HG03196 (cell line): ENCODE results near the gene HOXB8.

Experiments used
- ATAC-seq: cut with Tn5 transposase; IDR thresholded peaks from one replicate; pipeline ENCODE4 v1.9.1; 2021; ENCODE audit not compliant: unreplicated experiment

Gene HOXB8

GRCh38 chr17:48596735-48597527 lies 18.2 kb downstream of the HOXB8 start:
- ATAC-seq: no peak

GRCh38 chr17:48596000-48596734 lies 18.9 kb downstream of the HOXB8 start:
- ATAC-seq: no peak

- no peak for ATAC-seq
Measured at GRCh38 chr17:48595278-48595999, 19.7 kb downstream of the HOXB8 start.

GRCh38 chr17:48594538-48595277 lies 20.4 kb downstream of the HOXB8 start:
- ATAC-seq: no peak

GRCh38 chr17:48593840-48594537 lies 21.1 kb downstream of the HOXB8 start:
- peak; percentile 40 for ATAC-seq

- ATAC-seq: no peak
Measured at GRCh38 chr17:48593126-48593829, 21.8 kb downstream of the HOXB8 start, which contains the start of gene HOXB5. Gene HOXB5 (minus strand): TSS chr17:48593779. CDS start chr17:48593682, 97 bp downstream.

- ATAC-seq: no peak
Measured at GRCh38 chr17:48592577-48592976, 22.5 kb downstream of the HOXB8 start.

GRCh38 chr17:48592057-48592514 lies 23.0 kb downstream of the HOXB8 start:
- no peak for ATAC-seq

- no peak for ATAC-seq
Measured at GRCh38 chr17:48591255-48592056, 23.6 kb downstream of the HOXB8 start.

GRCh38 chr17:48590607-48591161 lies 24.4 kb downstream of the HOXB8 start:
- no peak for ATAC-seq

GRCh38 chr17:48589831-48590606 lies 25.1 kb downstream of the HOXB8 start, which contains the start of gene HOXB3:
Gene HOXB3 (minus strand): TSS chr17:48590241. CDS start chr17:48552474, 37,767 bp downstream.
- no peak for ATAC-seq

- no peak for ATAC-seq
Measured at GRCh38 chr17:48589060-48589830, 25.8 kb downstream of the HOXB8 start.

GRCh38 chr17:48588528-48588927 lies 26.6 kb downstream of the HOXB8 start:
- no peak for ATAC-seq

GRCh38 chr17:48588074-48588415 lies 27.0 kb downstream of the HOXB8 start:
- ATAC-seq: no peak

- ATAC-seq: no peak
Measured at GRCh38 chr17:48587276-48588073, 27.6 kb downstream of the HOXB8 start.
